GM12874 (cell line): ENCODE results near the gene ABCE1.

Experiments used
- CTCF ChIP-seq: IDR thresholded peaks from 2 replicates; pipeline ENCODE4 v1.5.1; 2011; ENCODE audit warnings: low read depth, mild to moderate bottlenecking, control low read depth, low read length, moderate library complexity; ENCODE audit not compliant: insufficient read depth

The ABCE1 gene

GRCh38 chr4:145097821-145098674 is at the start of gene ABCE1, which contains the start of gene ANAPC10:
Gene ABCE1, plus strand, starts transcription at chr4:145098311. Its CDS starts 6,102 bp downstream, at chr4:145104413.
Gene ANAPC10, minus strand, starts transcription at chr4:145098196. Its CDS starts 2,097 bp downstream, at chr4:145096099.
- TF ChIP-seq CTCF = no peak

- TF ChIP-seq CTCF = no peak
Observed at GRCh38 chr4:145048817-145049216, 49.3 kb upstream of the ABCE1 start.

DNA sequence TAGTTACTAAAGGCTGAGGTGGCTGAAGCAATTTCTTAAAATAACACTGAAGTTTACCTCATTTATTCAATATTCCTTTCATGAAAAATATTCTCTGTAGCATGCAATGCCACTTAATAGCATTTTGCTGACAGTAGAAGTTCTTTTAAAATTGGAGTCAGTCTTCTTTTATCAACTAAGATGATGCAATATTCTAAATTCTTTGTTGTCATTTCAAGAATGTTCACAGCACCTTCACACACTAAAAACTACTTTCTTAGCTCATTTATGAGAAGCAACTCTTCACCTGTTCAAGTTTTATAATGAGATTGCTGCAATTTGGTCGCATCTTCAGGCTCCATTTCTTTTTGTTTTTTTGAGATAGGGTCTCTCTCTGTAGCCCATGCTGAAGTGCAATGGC is 48.9 kb upstream of the ABCE1 start:
- TF ChIP-seq CTCF = no peak

DNA sequence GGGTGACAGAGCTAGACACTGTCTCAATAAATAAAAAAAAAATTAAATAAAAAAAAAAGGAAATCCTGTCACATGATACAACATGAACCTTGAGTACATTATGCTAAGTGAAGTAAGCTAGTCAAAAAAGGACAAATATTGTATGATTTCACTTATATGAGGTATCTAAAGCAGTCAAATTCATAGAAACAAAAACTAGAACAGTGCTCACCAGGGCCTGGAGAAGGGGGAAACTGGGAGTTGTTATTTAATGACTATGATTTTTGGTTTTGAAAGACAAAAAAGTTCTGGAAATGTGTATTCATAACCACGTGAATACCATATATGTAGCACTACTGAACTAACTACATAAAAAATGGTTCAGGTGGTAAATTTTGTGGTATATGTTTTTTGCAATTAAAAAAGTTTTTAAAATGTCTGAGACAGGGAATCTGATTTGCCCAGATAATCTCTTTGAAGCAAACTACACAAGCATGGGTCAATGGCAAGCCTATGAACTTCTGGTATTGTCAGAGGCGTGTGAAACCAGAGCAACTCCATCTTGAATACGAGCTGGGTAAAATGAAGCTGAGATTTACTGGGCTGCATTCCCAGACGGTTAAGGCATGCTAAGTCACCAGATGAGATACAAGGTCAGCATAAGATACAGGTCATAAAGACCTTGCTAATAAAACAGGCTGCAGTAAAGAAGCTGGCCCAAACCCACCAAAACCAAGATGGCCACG is 42.4 kb upstream of the ABCE1 start:
- TF ChIP-seq CTCF = no peak

DNA sequence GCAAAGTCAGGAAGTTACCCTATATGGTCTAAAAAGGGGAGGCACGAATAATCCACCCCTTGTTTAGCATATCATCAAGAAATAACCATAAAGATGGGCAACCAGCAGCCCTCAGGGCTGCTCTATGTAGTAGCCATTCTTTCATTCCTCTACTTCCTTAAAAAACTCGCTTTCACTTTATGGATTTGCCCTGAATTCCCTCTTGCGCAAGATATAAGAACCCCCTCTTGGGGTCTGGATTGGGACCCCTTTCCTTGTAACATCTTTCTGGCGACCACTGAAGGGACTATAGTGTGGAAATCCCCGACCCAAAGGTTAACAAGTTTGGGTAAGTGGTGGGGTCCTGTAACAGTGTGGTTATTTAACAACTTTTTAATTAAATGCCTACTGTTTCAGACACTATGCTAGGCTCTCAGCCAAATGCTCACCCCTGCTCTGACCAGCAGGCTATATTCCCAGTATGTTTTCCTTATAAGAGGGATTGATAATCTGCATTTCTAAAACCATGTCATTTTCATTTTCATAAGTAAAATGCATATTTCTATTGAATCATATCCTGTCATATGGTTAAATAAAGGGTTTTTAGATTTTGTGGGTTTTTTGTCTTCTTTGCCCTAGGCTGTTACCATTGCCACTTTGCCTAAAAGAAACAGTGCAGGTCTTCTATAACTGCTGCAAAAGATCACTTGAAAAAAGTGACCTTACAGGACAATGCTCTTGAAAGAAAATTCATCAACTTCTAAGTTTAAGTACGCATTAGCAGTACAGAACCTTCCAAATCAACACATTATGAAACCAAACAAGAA is 41.6 kb upstream of the ABCE1 start:
- TF ChIP-seq CTCF = no peak

GRCh38 chr4:145058256-145058655 is 39.9 kb upstream of the ABCE1 start:
- no peak for TF ChIP-seq CTCF
